Uterus (tissue), 4 donors: Measurements from ENCODE around the gene KLF4. TPM values are rescaled to one million over a fixed set of nuclear protein-coding genes. Genes with fewer than 3 reads are reported as not detected.
"Not testable (repeated sequence)": the region's sequence is repeated elsewhere in the genome, so short reads cannot be mapped to it uniquely, and the experiment has no call there.

Experiments used
- DNase-seq, 2 donors: peaks; one replicate each; pipeline ENCODE4 v3.0.0-alpha.2; 2019 to 2020
- H3K27ac ChIP-seq, 2 donors: fragments of 200-600 bp; sonication (generic); 1 replicate in 1 of 2; 2 replicates in 1 of 2; pipeline ENCODE4 v1.5.1; 2016 to 2018
- H3K27me3 ChIP-seq, 2 donors: fragments of 200-600 bp; sonication (generic); one replicate each; pipeline ENCODE4 v1.5.1; 2018 to 2019; ENCODE audit warnings: control low read depth in 1 of 2
- H3K36me3 ChIP-seq, 2 donors: fragments of 200-600 bp; sonication (generic); one replicate each; pipeline ENCODE4 v1.5.1; 2019; ENCODE audit warnings: control low read depth in 1 of 2
- H3K4me1 ChIP-seq, 2 donors: fragments of 200-600 bp; sonication (generic); one replicate each; pipeline ENCODE4 v1.5.1; 2018 to 2019; ENCODE audit warnings: control low read depth in 1 of 2
- H3K4me3 ChIP-seq, 2 donors: fragments of 200-600 bp; sonication (generic); 1 replicate in 1 of 2; 2 replicates in 1 of 2; pipeline ENCODE4 v1.5.1; 2018 to 2019; ENCODE audit warnings: mild to moderate bottlenecking in 1 of 2
- H3K9me3 ChIP-seq, 2 donors: fragments of 200-600 bp; sonication (generic); one replicate each; pipeline ENCODE4 v1.5.1; 2019; ENCODE audit warnings: control low read depth in 1 of 2
- POLR2A ChIP-seq, 2 donors: fragments of 450-650 bp; IDR thresholded peaks; one replicate each; pipeline ENCODE4 v1.6.1; 2016; ENCODE audit warnings: antibody characterized with exemption in 2 of 2, mild to moderate bottlenecking in 1 of 2, moderate library complexity in 1 of 2
- intact Hi-C: fragments of 100-400 bp; cut with DNase I; formaldehyde crosslinking; loops from one replicate; pipeline ENCODE4 v1.15.1; 2023; ENCODE audit warnings: low total_unique reads
- total RNA-seq, 4 donors: library from RNA; depleted of rRNA in 3 of 4; stranded (reverse); fragments of >200 nt in 3 of 4; gene quantifications; one replicate each; pipeline versions ENCODE4 v1.1.0 to v1.2.4, GENCODE V29; 2014 to 2023
- TF ChIP-seq, protein P1 (sequence below), 4 experiments: fragments of 200-600 bp in 2 of 4; fragments of 450-650 bp in 2 of 4; sonication (generic) in 2 of 4; IDR thresholded peaks; one replicate each; pipeline ENCODE4 v1.5.1; 2016 to 2019; ENCODE audit warnings: antibody characterized with exemption in 4 of 4, mild to moderate bottlenecking in 2 of 4, moderate library complexity in 1 of 4
- donor health status: DM: yes; HTN: yes; CAD: no.

KLF4 gene
- total RNA-seq, 4 donors from 2014 or later, result 20.2 to 152 (median 94.7) TPM

GRCh38 chr9:107504585-107505455 is 15.3 kb upstream of the KLF4 start:
- Histone ChIP-seq H3K27ac (no peak overlapping the region), H3K4me3 (no peak overlapping the region), H3K9me3 (no peaks in the 10 kb centered on the region), H3K36me3 (no peaks in the 10 kb centered on the region), H3K27me3 (no peaks in the 10 kb centered on the region), H3K4me1 (no peaks in the 10 kb centered on the region)
- intact Hi-C loops, result no loop called here
- TF ChIP-seq POLR2A (IDR thresholded peaks at IDR 0.05), result no peak
- TF ChIP-seq, protein P1, sequence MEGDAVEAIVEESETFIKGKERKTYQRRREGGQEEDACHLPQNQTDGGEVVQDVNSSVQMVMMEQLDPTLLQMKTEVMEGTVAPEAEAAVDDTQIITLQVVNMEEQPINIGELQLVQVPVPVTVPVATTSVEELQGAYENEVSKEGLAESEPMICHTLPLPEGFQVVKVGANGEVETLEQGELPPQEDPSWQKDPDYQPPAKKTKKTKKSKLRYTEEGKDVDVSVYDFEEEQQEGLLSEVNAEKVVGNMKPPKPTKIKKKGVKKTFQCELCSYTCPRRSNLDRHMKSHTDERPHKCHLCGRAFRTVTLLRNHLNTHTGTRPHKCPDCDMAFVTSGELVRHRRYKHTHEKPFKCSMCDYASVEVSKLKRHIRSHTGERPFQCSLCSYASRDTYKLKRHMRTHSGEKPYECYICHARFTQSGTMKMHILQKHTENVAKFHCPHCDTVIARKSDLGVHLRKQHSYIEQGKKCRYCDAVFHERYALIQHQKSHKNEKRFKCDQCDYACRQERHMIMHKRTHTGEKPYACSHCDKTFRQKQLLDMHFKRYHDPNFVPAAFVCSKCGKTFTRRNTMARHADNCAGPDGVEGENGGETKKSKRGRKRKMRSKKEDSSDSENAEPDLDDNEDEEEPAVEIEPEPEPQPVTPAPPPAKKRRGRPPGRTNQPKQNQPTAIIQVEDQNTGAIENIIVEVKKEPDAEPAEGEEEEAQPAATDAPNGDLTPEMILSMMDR (IDR thresholded peaks at IDR 0.05), result no peak
- no peak for DNase-seq

GRCh38 chr9:107502464-107502863 is 12.9 kb upstream of the KLF4 start:
- Histone ChIP-seq H3K4me3 (no peak overlapping the region), H3K27me3 (no peaks in the 10 kb centered on the region), H3K36me3 (no peaks in the 10 kb centered on the region), H3K27ac (no peak overlapping the region), H3K4me1 (no peaks in the 10 kb centered on the region), H3K9me3 (no peaks in the 10 kb centered on the region)
- intact Hi-C loops, result no loop called here
- no peak for DNase-seq
- TF ChIP-seq POLR2A (IDR thresholded peaks at IDR 0.05), result no peak
- TF ChIP-seq, protein P1 (IDR thresholded peaks at IDR 0.05), result no peak

GRCh38 chr9:107500421-107501200 is 11.0 kb upstream of the KLF4 start:
- intact Hi-C loops, H3K9me3 ChIP-seq, DNase-seq, H3K4me3 ChIP-seq, H3K27me3 ChIP-seq, H3K27ac ChIP-seq, H3K4me1 ChIP-seq, H3K36me3 ChIP-seq: not testable (repeated sequence)

GRCh38 chr9:107496976-107497375 is 7.4 kb upstream of the KLF4 start:
- Histone ChIP-seq H3K4me1 (no peaks in the 10 kb centered on the region), H3K9me3 (no peaks in the 10 kb centered on the region), H3K27me3 (no peaks in the 10 kb centered on the region), H3K36me3 (no peaks in the 10 kb centered on the region), H3K4me3 (no peak overlapping the region), H3K27ac (no peak overlapping the region)
- TF ChIP-seq, protein P1 (IDR thresholded peaks at IDR 0.05), result no peak
- no peak for TF ChIP-seq POLR2A (IDR thresholded peaks at IDR 0.05)
- no peak for DNase-seq
- intact Hi-C loops, result no loop called here

GRCh38 chr9:107492381-107492970 is 2.9 kb upstream of the KLF4 start:
- H3K4me1 ChIP-seq, result no peaks in the 10 kb centered on the region
- no peaks in the 10 kb centered on the region for H3K27me3 ChIP-seq
- DNase-seq, result no peak
- H3K27ac ChIP-seq, result peak overlapping the region in 1 of 2 donors; percentile 89
- no peaks in the 10 kb centered on the region for H3K36me3 ChIP-seq
- H3K4me3 ChIP-seq, result no peak overlapping the region
- TF ChIP-seq, protein P1 (IDR thresholded peaks at IDR 0.05), result no peak
- TF ChIP-seq POLR2A (IDR thresholded peaks at IDR 0.05), result no peak
- H3K9me3 ChIP-seq, result no peaks in the 10 kb centered on the region
- intact Hi-C loops, result no loop called here
